ENCODE results near the gene PDLIM4.

The PDLIM4 gene

GRCh38 chr5:132226516-132227234, 30.8 kb upstream of the PDLIM4 start:
- no peak for TF ChIP-seq SIN3A (IDR thresholded peaks at IDR 0.05; ENCODE audit: borderline replicate concordance, insufficient read depth, low read length)
- TF ChIP-seq POLR2AphosphoS5 (IDR thresholded peaks at IDR 0.05; ENCODE audit: low read depth, low read length), result no peak

- TF ChIP-seq REST (IDR thresholded peaks at IDR 0.05; ENCODE audit: insufficient read depth in 1 of 2, low read depth in 2 of 2, low read length in 2 of 2), result no peak
- no peak for TF ChIP-seq TAF1 (IDR thresholded peaks at IDR 0.05; ENCODE audit: borderline replicate concordance, insufficient read depth, low read length)
- no peak for TF ChIP-seq POLR2AphosphoS5 (IDR thresholded peaks at IDR 0.05; ENCODE audit: low read depth, low read length)
- no peak for TF ChIP-seq SIN3A (IDR thresholded peaks at IDR 0.05; ENCODE audit: borderline replicate concordance, insufficient read depth, low read length)
Measured at GRCh38 chr5:132227235-132227484, 30.3 kb upstream of the PDLIM4 start.

GRCh38 chr5:132227485-132228240, 29.8 kb upstream of the PDLIM4 start, which contains the start of gene P4HA2:
Gene P4HA2 (minus strand): TSS chr5:132227853. CDS start chr5:132218626, 9,227 bp downstream.
- TF ChIP-seq TAF1 (IDR thresholded peaks at IDR 0.05; ENCODE audit: borderline replicate concordance, insufficient read depth, low read length), result no peak; the same call in 1 of the 2 replicates
- TF ChIP-seq POLR2AphosphoS5 (IDR thresholded peaks at IDR 0.05; ENCODE audit: low read depth, low read length), result peak; percentile 56
- TF ChIP-seq FOXP2 (optimal IDR thresholded peaks at IDR 0.05; ENCODE audit: borderline replicate concordance, extremely low read depth, extremely low read length, insufficient read depth), result peak; percentile 71

GRCh38 chr5:132228241-132229035, 29.1 kb upstream of the PDLIM4 start:
- TF ChIP-seq FOXP2 (optimal IDR thresholded peaks at IDR 0.05; ENCODE audit: borderline replicate concordance, extremely low read depth, extremely low read length, insufficient read depth) (no peak), SIN3A (IDR thresholded peaks at IDR 0.05; ENCODE audit: borderline replicate concordance, insufficient read depth, low read length) (no peak), REST (IDR thresholded peaks at IDR 0.05; ENCODE audit: insufficient read depth in 1 of 2, low read depth in 2 of 2, low read length in 2 of 2) (no peak), POLR2AphosphoS5 (IDR thresholded peaks at IDR 0.05; ENCODE audit: low read depth, low read length) (no peak), TAF1 (IDR thresholded peaks at IDR 0.05; ENCODE audit: borderline replicate concordance, insufficient read depth, low read length) (no peak)

GRCh38 chr5:132229236-132229635, 28.3 kb upstream of the PDLIM4 start:
- TF ChIP-seq TAF1 (IDR thresholded peaks at IDR 0.05; ENCODE audit: borderline replicate concordance, insufficient read depth, low read length) (no peak), FOXP2 (optimal IDR thresholded peaks at IDR 0.05; ENCODE audit: borderline replicate concordance, extremely low read depth, extremely low read length, insufficient read depth) (no peak), REST (IDR thresholded peaks at IDR 0.05; ENCODE audit: insufficient read depth in 1 of 2, low read depth in 2 of 2, low read length in 2 of 2) (no peak), POLR2AphosphoS5 (IDR thresholded peaks at IDR 0.05; ENCODE audit: low read depth, low read length) (no peak)
